GM19438 (cell line): ENCODE measurements around the gene ASTL.
A peak's percentile ranks its signal among the peaks of the same experiment; 100 is the strongest.
"Not testable (repeated sequence)": the region's sequence is repeated elsewhere in the genome, so short reads cannot be mapped to it uniquely, and the experiment has no call there.

Experiments used
- ATAC-seq: cut with Tn5 transposase; IDR thresholded peaks from one replicate; pipeline ENCODE4 v1.9.1; 2021; ENCODE audit warnings: low read depth; ENCODE audit not compliant: unreplicated experiment

ASTL gene

DNA sequence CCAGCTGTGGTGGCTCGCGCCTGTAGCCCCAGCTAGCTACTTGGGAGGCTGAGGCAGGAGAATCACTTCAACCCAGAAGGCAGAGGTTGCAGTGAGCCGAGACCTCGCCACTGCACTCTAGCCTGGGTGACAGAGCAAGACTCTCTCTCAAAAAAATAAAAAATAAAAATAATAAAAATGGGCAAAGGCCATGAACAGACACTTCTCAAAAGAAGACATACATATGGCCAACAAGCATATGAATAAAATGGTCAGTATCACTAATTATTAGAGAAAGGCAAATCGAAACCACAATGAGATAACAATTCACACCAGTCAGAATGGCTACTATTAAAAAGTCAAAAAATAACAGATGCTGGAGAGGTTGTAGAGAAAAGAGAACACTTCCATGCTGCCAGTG, 22.1 kb upstream of the ASTL start:
- not testable (repeated sequence) for ATAC-seq

DNA sequence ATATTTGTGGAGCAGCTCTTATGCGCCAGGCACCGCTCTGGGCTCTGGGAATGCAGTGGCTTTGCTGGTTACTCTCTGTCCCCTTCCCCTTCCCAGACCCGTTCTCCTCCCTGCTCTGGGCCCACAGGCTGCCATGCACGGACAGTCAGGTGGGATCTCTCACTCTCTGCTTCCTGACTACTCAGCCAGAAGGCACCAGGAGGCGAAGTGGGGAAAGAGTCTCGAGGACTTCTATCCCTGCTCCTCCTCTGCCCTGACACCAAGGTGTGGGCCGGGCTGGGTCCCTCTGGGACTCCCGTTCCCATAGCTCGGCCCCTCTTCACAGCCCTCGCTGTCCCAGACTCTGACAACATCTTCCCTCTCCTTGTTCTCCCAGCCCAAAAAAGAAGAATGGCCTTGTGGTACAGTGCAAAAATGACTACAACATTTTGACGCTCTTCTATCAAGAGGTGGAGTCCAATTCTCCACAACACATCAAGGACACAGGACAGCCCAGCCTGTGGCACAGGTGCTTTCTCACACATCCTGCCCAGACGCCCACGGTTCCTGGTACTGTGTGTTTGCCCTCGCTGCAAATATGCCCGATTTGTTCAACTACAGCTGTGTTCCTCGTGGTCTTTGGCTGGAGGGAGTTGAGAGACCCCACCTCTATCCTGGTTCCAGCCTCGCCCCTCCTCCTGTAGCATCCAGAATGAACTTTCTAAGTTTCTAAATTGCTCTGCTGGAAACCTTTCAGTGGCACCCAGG, 21.0 kb upstream of the ASTL start:
- no peak for ATAC-seq

DNA sequence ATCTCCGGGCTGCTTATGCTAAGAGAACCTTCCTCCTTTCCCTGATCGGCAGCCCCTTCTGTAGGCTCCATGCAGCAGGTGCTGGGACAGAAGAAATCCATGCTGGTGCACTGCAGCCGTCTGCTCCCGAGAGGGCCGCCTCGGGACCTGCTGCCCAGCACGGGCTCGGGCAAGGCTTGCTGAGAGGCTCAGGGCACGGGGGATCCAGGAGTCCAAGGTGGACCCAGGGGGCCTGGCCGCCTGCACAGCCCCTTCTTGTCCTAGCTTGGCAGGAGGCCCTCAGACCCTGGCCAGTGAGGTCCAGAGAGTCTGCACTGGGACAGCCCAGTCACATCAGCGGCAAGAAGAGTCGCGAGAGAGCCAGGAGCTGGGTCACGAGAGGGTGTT, 20.2 kb upstream of the ASTL start:
- ATAC-seq = no peak

DNA sequence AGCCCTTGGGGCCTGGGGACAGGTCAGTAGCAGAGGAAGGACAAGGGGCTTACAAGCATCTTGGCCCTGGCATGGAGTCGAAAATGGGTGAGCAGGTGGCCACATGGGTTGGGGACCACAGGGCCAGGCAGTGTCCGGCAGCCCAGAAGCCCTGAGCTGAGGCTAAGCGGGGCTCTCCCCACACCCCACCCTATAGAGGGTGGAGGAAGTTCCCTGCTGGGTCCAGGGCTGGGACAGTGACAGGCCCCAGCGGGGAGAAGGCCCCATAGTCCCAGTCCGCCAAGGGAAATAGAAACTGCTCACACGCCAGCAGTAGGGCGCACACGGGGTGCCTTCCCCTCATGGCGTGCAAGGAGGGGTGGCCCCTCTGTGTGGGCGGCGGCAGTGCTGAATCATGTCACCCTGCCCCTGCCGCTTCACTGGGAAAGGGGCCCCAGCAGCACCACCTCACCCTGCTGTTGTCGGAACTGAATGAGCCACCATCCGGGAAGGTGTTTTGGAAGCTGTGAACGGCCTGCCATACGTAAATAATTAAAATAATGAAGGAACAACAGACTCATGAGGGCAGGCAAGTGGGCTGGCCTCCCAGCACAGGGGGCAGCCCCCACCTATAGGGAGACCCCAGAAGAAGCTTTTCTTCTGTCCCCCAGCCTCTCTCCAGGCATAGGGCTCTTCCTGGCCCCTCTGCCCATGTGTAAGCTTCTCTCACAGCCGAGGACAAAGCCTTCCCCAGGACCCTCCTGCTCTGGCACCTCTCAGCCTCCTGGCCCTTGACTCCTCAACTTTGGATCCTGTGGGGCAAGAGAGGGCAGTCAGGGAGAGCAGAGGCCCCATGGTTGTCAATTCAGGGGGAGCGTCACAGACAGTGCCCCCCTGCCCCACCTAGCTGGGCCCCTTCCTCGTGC, 19.6 kb upstream of the ASTL start:
- ATAC-seq = peak; percentile 62

DNA sequence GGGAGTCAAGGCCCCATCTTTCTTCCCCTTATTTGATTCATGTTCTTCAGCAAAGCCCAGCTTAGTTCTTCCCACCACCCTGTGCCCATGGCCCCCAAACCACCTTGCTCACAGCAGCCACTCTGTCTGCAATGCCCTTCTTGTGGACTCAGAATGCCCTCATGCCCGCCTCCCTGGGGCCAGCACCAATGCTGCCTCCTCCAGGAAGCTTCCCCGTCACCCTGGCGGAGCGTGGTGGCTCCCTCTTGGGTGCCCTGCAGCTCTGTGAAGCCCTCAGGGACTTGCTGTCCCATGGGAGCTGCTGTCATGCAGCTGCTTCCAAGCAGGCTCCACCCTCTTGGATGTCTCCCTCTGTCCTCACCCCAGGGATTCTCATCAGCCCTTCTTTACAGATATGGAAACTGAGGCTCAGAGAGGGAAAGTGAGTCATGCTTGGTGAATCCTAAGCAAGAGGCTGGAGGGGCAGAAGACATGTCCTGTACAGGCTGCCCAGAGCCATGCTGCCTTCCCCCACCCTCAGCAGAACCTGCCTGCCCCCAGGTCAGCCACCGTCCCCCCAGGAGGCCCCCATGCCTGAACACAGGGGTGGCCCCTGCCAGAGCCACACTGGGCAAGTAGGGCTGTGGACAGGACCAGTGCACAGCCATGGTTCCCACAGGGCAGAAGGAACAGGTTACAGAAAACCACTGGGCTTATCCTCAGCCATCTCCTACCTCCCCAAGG, 18.8 kb upstream of the ASTL start:
- peak; percentile 38 for ATAC-seq

DNA sequence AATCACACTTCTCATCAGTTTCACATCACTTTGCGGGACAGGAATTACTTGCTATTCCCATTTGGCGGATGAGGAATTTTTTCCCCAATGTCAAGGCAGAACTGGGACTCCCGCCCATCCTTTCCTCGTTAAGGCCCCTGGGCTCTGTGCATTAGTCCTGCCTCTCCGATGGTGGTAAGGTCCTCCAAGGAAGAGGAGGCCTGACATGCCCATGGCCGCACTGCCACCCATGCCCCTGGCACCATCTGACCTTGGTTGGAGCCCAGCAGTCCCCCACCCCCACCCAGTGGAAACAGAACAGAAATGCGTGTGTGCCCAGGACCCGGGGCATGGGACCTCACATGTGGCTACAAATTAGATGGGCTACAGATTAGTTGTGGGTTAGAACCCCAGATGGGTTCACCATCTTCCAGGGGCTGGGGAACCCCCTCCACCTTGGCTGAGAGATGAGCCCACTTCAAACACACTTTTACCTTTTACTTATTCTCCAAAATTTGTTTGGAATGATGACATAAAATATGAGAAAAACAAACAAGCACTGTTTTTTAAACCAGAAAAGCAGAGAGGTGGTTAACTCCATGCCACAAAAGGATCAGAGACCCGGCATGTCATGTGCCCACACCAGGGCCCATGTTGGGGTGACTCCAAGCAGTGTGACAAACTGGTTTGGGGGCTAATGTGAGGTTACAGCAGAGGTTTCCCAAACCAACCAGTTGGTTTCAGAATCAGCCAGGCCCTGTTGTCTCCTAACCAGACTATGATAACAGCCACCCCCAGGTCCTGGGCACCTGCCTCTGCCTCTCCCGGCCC, 17.9 kb upstream of the ASTL start:
- ATAC-seq = no peak

DNA sequence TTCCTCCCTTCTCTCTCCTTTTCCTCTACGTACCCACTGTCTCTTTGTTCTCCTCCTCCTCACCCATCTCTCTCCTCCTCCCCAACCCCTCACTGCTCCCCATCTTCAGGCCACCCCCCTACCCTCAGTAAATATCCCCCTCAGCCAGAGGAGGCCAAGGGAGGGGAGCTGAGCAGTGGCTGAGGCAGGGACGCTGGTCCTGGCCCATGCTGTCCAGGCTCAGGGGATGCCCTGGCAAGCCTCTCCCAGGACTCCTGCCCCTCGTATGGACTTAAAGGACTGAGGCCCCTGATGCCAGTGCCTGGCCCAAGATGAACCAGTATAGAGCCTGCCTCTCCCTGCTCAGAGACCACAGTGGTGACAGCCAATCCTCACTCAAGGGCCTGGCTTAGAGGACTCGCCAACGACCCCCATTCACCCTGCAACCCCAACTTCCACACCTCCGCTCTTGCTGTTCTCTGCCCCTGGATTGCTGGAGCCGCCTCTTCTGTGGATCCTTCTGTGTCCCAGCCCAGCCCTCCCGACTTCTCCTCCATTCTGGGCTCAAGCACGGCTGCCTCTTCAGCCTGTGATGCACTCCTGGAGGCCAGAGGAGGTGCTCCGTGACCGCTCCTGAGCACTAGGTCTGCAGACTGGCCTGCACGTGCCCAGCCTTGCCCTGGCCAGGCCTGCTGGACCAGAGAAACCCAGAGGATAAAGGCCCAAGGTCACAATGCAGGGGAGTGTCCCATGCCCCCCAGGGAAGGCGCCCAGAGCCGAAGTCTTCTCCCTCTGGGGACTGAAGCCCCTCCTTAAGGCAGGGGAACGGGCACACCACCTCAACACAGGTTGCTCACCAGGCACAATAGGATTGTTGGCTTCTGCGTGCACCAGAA, 16.4 kb upstream of the ASTL start:
- no peak for ATAC-seq

DNA sequence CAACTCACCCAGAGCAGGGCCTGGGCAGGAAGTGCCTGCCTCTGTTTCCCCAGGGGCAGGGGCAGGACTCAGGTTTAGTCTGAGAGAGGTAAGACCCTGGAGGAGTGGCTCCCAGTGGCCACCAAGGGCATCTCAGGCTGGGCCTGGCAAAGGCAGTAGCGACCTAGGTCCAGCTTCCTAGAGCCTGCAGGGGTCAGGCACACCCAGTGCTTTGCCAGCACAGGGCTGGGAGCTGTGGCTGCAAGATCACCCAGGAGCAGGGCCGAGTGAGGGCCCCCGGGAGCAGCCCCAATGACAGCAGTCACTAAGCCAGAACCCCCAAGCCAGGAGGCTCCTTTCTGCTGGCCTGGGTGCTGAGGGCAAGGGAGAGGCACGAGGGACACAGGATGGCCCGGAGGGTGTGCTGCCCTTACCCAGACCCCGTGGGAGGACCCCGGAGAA, 15.7 kb upstream of the ASTL start:
- no peak for ATAC-seq

DNA sequence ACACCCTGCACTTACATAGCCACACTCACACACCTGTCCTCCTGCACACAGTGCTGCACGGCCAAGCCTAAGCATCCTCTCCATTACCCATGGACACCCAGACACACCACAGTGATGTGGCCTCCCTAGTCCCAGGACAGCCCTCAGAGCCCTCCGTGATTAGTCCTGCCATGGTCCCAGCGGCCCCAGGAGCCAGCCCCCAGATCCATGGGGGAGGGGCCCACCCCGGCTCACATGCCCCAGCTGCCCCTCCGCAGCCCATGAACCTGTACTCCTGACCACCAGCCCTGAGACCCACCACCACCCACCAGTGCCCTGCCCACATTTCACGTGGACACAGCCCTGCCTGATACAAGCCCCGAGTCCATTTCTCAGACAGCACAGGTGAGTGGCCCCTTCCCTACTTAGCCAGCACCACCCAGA, 15.0 kb upstream of the ASTL start:
- ATAC-seq = no peak

DNA sequence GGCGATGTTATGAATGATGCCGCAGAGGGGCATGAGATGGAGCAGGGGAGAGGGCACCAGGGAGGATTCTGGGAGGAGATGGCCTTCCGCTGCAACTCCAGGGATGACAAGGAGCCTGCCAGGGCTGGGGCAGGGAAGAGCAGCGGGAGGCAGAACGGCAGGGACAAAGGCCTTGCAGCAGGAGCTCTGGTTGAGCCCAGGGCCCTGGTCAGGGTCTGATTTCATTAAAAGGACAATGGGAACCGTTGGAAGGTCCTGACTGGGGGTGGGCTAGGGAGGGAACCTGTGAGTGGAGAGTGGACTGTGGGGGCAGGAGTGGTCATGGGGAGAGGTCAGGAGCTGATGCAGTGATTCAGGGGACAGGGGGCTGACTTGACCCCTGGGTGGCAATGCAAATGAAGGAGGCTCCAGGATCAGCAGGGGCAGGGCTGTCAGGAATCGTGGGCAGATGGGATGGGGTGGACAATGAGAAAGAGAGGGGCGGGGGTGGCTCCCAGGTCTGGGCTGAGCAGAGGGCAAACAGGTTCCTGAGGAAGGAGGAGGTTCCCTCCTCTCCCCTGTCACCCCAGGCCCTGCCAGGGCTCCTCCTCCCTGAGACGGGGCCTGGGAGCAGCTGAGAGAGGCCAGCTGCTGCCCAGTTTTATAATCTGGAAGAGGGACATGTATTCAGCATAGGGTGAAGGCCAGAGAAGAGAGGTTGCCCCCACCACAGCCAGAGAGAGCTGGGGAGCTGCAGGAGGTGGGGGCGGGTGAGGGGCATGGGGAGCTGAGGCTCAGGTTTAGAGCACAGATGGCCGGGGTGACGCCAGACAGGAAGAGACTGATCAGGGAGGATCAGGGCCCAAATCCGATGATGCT, 14.2 kb upstream of the ASTL start:
- no peak for ATAC-seq

DNA sequence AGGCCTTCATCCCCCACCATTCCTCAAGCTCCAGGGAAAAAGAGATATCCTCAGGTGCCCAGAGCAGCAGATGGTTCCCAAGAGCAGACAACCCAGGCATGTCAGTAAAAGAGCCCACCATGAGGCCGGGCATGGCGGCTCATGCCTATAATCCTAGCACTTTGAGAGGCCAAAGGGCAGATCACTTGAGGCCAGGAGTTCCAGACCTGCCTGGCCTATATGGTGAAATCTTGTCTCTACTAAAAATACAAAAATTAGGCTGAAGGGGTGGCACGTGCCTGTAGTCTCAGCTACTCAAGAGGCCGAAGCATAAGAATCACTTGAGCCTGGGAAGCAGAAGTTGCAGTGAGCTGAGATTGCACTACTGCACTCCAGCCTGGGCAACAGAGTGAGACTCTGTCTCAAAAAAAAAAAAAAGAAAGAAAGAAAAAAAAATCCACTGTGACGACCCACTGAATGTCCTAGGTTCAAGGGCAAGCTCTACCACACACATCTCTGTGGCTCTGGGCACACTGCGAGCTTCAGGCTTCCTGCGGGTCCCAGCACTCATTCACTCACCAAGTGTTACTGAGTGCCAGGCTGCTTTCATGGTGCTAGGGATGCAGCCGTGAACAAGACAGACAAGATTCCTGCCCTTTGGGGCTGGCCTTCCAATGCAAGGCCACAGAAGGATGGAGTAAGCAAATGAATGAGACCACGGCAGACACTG, 13.4 kb upstream of the ASTL start:
- ATAC-seq = no peak

DNA sequence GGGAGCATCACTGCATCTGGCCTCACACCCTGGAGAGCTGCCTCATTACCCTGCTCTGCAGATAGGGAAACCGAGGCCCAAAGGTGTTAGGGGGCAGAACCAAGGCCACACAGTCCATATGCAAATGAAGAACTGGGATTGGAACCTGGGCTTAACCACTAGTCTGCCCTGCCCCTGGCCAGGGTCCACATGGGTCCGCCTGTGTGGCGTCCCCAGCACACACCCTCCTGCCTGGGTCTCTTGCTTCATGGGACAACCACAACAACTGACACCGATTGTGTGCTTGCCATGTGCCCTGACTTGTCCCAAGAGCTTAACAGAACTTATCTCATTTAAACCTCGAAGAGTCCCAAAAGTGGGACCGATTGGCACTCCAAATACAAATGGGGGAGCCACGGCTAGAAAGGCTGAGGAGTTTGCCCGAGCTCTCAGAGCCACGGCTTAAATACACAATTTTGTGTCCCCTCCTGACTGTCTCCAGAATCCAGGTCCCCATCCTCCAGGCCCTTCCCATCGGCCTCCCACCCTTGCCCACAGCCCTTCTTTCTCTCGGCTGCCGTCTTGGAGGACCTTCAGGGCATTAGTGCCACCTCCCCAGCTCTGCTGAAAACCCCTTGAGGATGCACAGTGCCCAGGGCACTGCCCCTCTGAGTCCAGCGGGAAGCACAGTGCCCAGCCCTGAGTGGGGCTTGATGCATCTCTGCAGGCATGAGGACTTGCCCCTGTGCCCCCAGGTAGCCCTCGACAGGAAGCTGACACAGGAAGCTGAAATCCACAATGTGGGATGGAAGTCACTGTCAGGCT, 12.7 kb upstream of the ASTL start:
- no peak for ATAC-seq

DNA sequence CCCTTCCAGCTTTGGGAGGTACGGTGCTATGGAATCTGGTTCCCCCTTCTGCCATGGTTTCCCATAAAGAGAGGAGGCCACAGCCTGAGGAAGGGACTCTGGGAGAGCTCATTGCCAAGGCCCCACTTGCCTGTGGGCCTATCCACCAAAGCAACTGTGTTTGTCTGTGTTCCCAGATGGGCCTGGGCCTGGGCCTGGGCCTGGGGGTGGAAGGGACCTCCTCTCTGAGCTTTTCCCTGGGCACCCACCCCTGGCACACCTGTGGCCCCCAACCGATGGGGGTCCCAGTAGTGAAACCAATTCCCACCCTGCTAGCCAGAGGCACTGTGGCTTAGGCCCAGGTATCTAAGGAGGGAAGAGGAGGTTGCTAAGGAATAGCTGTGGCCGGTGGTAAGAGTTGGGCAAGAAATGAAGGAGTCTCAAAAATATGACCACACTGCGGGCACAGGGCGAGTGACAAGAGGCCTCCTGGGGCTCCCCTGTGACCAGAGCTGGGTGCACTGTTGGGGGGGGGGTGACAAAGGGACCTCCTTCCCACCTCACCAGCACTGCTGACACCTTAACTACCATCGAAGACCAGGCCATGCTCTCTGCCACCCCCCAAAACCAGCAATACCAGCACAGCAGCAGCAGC, 11.8 kb upstream of the ASTL start:
- no peak for ATAC-seq

DNA sequence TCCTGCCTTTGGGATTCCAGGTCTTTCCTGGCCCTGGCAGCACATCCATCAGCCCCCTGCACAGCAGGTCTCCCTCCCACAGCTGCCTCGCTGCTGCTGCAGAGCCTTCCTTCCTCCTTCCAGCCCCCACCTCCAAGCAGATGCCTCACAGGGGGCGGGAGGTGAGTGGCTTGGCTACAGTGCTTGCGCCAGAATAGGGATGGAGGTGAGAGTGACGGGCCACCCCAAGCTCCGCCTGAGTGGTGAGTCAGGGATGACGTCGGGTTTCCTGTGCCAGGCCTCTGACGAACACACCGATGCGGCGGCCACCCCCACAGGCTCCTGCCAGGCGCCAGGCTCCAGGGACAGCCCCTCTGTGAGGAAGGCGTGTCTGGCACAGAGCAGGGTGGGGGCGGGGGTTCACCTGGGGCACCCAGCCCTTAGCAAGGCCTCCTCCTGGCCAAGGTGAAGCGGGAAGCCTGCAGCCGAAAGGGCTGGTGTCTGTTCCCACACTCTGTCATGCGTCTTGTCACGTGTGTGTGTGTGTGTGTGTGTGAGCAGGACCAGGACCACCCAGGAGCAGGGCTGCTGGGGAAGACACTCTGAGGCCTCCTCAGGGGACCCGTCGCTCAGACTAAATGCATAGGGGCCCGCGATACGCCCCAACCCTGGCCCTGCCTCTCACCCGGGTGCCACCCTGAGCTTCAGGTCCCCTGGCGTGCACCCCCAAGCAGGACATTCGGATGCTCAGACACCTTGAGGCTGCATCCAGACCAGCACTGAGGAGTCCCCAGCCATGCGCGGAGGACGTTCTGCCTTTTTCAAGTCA, 10.3 kb upstream of the ASTL start:
- ATAC-seq = no peak

DNA sequence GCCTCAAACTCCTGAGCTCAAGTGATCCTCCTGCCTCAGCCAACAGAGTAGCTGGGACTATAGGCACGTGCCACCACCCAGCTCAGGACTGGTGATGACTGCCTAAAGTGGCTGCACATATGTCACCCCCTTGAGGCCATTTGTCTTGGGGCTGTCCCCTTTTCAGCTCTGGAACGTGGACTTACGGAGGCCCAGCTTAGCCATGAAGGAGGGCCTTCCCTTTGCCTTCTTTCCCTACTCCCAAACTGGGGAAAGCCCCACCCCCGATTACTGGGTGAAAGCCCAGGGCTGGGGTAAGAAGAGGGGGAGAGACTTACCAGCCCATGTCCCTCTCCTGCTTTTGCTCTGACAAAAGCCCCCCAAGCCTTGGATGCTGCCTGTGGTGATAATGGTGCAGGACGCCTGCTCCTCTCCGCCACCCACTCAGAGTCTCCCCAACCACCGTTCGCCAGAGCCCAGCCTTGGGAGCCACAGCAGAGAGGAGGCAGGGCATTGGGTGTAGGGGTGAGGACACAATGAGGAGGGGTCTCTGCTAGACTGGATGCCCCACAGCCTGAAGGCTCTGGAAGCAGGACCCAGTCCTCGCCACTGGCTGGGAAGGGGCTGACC, 9.4 kb upstream of the ASTL start:
- ATAC-seq = no peak
